Gastroesophageal sphincter (tissue), 4 donors: Measurements from ENCODE around the gene FRMPD1. TPM values are rescaled to one million over a fixed set of nuclear protein-coding genes. Genes with fewer than 3 reads are reported as not detected.
"Not testable (repeated sequence)": the region's sequence is repeated elsewhere in the genome, so short reads cannot be mapped to it uniquely, and the experiment has no call there.

Experiments
- ATAC-seq: fragments of 150-250 bp; one replicate; pipeline ENCODE4 v1.9.1; 2016; ENCODE audit warnings: mild to moderate bottlenecking, moderate library complexity
- H3K27ac ChIP-seq, 4 donors: fragments of 200-600 bp; sonication (generic) in 3 of 4; 1 replicate in 3 of 4; 2 replicates in 1 of 4; pipeline ENCODE4 v1.5.1; 2016 to 2019
- H3K27me3 ChIP-seq: fragments of 200-600 bp; sonication (generic); one replicate; pipeline ENCODE4 v1.5.1; 2019
- H3K36me3 ChIP-seq, 2 donors: fragments of 200-600 bp; sonication (generic); one replicate each; pipeline ENCODE4 v1.5.1; 2019; ENCODE audit warnings: control low read depth in 1 of 2
- H3K4me1 ChIP-seq, 3 donors: fragments of 200-600 bp; sonication (generic); 1 replicate in 2 of 3; 2 replicates in 1 of 3; pipeline ENCODE4 v1.5.1; 2016 to 2019; ENCODE audit warnings: control low read depth in 2 of 3
- H3K4me3 ChIP-seq, 2 donors: fragments of 200-600 bp; sonication (generic); one replicate each; pipeline ENCODE4 v1.5.1; 2019; ENCODE audit warnings: mild to moderate bottlenecking in 1 of 2, moderate library complexity in 1 of 2
- H3K9me3 ChIP-seq, 3 donors: fragments of 200-600 bp; sonication (generic); one replicate each; pipeline ENCODE4 v1.5.1; 2017 to 2019; ENCODE audit warnings: control low read depth in 2 of 3
- CTCF ChIP-seq, 4 experiments: fragments of 200-600 bp in 2 of 4; fragments of 450-650 bp in 2 of 4; sonication (generic) in 1 of 4; IDR thresholded peaks; one replicate each; pipeline ENCODE4 v1.5.1; 2017 to 2019; ENCODE audit warnings: antibody characterized with exemption in 4 of 4, mild to moderate bottlenecking in 2 of 4, moderate library complexity in 2 of 4
- EP300 ChIP-seq: sonication (generic); formaldehyde crosslinking; IDR thresholded peaks from one replicate; pipeline ENCODE4 v1.6.1; 2017; ENCODE audit warnings: antibody characterized with exemption, mild to moderate bottlenecking
- POLR2A ChIP-seq, 2 donors: fragments of 450-650 bp; IDR thresholded peaks; one replicate each; pipeline ENCODE4 v1.6.1; 2017; ENCODE audit warnings: antibody characterized with exemption in 2 of 2, mild to moderate bottlenecking in 2 of 2, moderate library complexity in 1 of 2
- POLR2AphosphoS5 ChIP-seq: sonication (generic); formaldehyde crosslinking; IDR thresholded peaks from one replicate; pipeline ENCODE4 v1.6.1; 2017; ENCODE audit warnings: antibody characterized with exemption
- WGBS, 2 donors: methylation state at CpG; one replicate each; pipeline ENCODE4 v1.1.5; 2018; ENCODE audit warnings: low coverage in 1 of 2; 5-methylcytosine and 5-hydroxymethylcytosine counted together
- total RNA-seq, 4 donors: library from RNA; depleted of rRNA; stranded (reverse); fragments of >200 nt; gene quantifications; one replicate each; pipeline ENCODE4 v1.1.0, GENCODE V29; 2016

Gene FRMPD1
- total RNA-seq, result under 1 TPM in 1 of 4 donors, not detected in 3; 0.27 TPM

- peaks cover 66% of the 10 kb centered on the region for H3K27me3 ChIP-seq
- H3K36me3 ChIP-seq, result no peaks in the 10 kb centered on the region
- WGBS, 2 donors, result 3% methylated on average over 11 of the region's 73 CpGs; no CpG with 5 or more reads in 1 of the 2 donors
- H3K27ac ChIP-seq, result no peak within 1 kb of the TSS
- H3K4me3 ChIP-seq, result peak within 1 kb of the TSS; percentile 23 to 63
- peaks cover 0 to 18% (median 7%) of the 10 kb centered on the region in 3 donors for H3K4me1 ChIP-seq
- no peaks in the 10 kb centered on the region for H3K9me3 ChIP-seq
- ATAC-seq, result peak; percentile 92
- TF ChIP-seq CTCF (IDR thresholded peaks at IDR 0.05), result no peak
- no peak for TF ChIP-seq EP300
- TF ChIP-seq POLR2A (IDR thresholded peaks at IDR 0.05), result no peak
- no peak for TF ChIP-seq POLR2AphosphoS5
Measured at GRCh38 chr9:37650873-37651768, at the start of gene FRMPD1. Gene FRMPD1 (plus strand): TSS chr9:37650954. CDS start chr9:37692642, 41,688 bp downstream.

GRCh38 chr9:37602061-37602460 is 48.7 kb upstream of the FRMPD1 start:
- not testable (repeated sequence) for ATAC-seq, H3K9me3 ChIP-seq, H3K4me3 ChIP-seq, H3K36me3 ChIP-seq, H3K4me1 ChIP-seq, H3K27ac ChIP-seq
- peaks cover 20% of the 10 kb centered on the region for H3K27me3 ChIP-seq
- WGBS, 2 donors, result 97% methylated on average over 4 of the region's 4 CpGs; no CpG with 5 or more reads in 1 of the 2 donors

- ATAC-seq, result peak; percentile 68
- WGBS, 2 donors, result 63 to 64% methylated on average over 3 to 4 of the region's 5 CpGs
Measured at GRCh38 chr9:37602817-37603216, 47.9 kb upstream of the FRMPD1 start.

GRCh38 chr9:37604296-37604695 is 46.5 kb upstream of the FRMPD1 start:
- WGBS, 2 donors, result 80 to 90% methylated on average over 1 of the region's 1 CpG
- no peak overlapping the region for H3K4me3 ChIP-seq
- no peak for TF ChIP-seq POLR2A (IDR thresholded peaks at IDR 0.05)
- no peak for TF ChIP-seq POLR2AphosphoS5
- TF ChIP-seq EP300, result no peak
- TF ChIP-seq CTCF (IDR thresholded peaks at IDR 0.05), result no peak

More at GRCh38 chr9:37602817-37603216, 47.9 kb upstream of the FRMPD1 start:
- no peak overlapping the region for H3K4me3 ChIP-seq
- no peak for TF ChIP-seq CTCF (IDR thresholded peaks at IDR 0.05)
- no peak for TF ChIP-seq EP300
- no peak for TF ChIP-seq POLR2A (IDR thresholded peaks at IDR 0.05)
- TF ChIP-seq POLR2AphosphoS5, result no peak
- peaks cover 0 to 4% (median 0%) of the 10 kb centered on the region in 3 donors for H3K4me1 ChIP-seq
- H3K36me3 ChIP-seq, result no peaks in the 10 kb centered on the region
- no peaks in the 10 kb centered on the region for H3K9me3 ChIP-seq
- H3K27ac ChIP-seq, result no peak overlapping the region
- H3K27me3 ChIP-seq, result peaks cover 12% of the 10 kb centered on the region

GRCh38 chr9:37608250-37608649 is 42.5 kb upstream of the FRMPD1 start:
- H3K27ac ChIP-seq, result no peak overlapping the region
- no peaks in the 10 kb centered on the region for H3K36me3 ChIP-seq
- no peaks in the 10 kb centered on the region for H3K9me3 ChIP-seq
- TF ChIP-seq EP300 (no peak), POLR2A (IDR thresholded peaks at IDR 0.05) (no peak), POLR2AphosphoS5 (no peak), CTCF (IDR thresholded peaks at IDR 0.05) (no peak)
- no peaks in the 10 kb centered on the region for H3K4me1 ChIP-seq
- no peak overlapping the region for H3K4me3 ChIP-seq
- peaks cover 20% of the 10 kb centered on the region for H3K27me3 ChIP-seq
- ATAC-seq, result no peak

More at GRCh38 chr9:37604296-37604695, 46.5 kb upstream of the FRMPD1 start:
- no peak for ATAC-seq
- Histone ChIP-seq H3K36me3 (no peaks in the 10 kb centered on the region), H3K9me3 (no peaks in the 10 kb centered on the region), H3K27me3 (peaks cover 12% of the 10 kb centered on the region), H3K27ac (no peak overlapping the region), H3K4me1 (peaks cover 0 to 4% (median 0%) of the 10 kb centered on the region in 3 donors)
